ENCODE measurements around the gene ESYT3.

DNA sequence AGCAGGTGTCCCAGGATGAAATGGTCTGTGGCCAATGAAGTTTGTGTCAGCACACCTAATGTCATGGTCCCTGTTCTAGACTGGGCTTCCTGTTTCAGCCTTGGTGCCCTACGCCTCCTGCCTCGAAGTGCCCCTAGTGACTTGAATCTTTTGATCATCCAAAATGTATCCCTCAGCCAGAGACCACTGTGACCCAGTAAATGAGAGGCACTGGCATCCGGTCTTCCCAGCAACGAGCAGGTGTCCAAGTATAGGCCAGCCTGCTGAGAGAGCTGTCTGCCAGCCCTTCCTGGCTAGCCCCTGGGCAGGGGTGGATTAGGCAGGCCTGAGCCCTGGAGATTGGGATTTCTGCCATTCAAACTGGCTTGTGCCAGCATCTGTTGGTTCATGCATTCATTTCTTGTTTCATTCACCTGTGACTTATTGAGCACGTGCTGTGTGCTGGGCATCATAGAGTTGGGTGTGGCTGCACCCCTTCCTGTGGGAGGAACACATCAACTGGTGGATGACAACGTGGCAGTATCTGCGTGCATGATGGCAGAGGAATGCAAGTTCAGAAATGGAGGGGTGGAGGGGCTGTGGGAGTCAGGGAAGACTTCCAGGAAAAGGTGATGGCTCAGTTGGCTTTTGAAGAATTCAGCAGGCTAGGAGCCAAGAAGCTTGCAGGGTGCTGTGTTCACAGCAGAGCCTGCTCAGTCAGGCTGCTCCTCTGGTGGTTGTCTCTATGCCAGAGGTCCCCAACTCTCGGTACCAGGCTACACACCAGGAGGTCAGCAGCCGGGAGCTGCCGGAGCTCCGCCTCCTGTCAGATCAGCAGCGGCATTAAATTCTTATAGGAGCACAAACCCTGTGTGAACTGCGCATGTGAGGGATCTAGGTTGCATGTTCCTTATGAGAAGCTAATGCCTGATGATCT, 21.6 kb downstream of the ESYT3 start:
- TF ChIP-seq, protein P1, sequence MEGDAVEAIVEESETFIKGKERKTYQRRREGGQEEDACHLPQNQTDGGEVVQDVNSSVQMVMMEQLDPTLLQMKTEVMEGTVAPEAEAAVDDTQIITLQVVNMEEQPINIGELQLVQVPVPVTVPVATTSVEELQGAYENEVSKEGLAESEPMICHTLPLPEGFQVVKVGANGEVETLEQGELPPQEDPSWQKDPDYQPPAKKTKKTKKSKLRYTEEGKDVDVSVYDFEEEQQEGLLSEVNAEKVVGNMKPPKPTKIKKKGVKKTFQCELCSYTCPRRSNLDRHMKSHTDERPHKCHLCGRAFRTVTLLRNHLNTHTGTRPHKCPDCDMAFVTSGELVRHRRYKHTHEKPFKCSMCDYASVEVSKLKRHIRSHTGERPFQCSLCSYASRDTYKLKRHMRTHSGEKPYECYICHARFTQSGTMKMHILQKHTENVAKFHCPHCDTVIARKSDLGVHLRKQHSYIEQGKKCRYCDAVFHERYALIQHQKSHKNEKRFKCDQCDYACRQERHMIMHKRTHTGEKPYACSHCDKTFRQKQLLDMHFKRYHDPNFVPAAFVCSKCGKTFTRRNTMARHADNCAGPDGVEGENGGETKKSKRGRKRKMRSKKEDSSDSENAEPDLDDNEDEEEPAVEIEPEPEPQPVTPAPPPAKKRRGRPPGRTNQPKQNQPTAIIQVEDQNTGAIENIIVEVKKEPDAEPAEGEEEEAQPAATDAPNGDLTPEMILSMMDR (conservative IDR thresholded peaks at IDR 0.05), result no peak
- TF ChIP-seq ZFX (IDR thresholded peaks at IDR 0.05), result no peak

Data from C4-2B (cell line).